Activated CD8-positive, alpha-beta T cell treated with anti-CD3 and anti-CD28 coated beads, Interleukin-2, amount 10 ng/mL, durations not matched to agents 7 days and 5 days (primary cell): Measurements from ENCODE around the gene RIN3. TPM values are rescaled to one million over a fixed set of nuclear protein-coding genes. Genes with fewer than 3 reads are reported as not detected.

Experiments used
- ATAC-seq: fragments of 150-1000 bp; cut with Tn5 transposase; one replicate; pipeline ENCODE4 v1.10.0; 2021; ENCODE audit warnings: moderate library complexity
- CTCF ChIA-PET: fragments of 350-600 bp; sonication (Branson Sonifier 250); formaldehyde crosslinking; loops from one replicate; lab custom pipeline; 2021; ENCODE audit warnings: antibody characterized with exemption; lab: Charles Lee
- POLR2A ChIA-PET: fragments of 350-600 bp; sonication (Branson Sonifier 250); formaldehyde crosslinking; loops from one replicate; lab custom pipeline; 2021; ENCODE audit warnings: antibody characterized with exemption; lab: Charles Lee
- DNase-seq: peaks from one replicate; pipeline ENCODE4 v3.0.0-alpha.2; 2020
- H3K27ac Mint-ChIP-seq: one replicate; pipeline ENCODE4 v1.8.0; 2021; ENCODE audit warnings: mild to moderate bottlenecking, mixed read lengths
- H3K27me3 Mint-ChIP-seq: one replicate; pipeline ENCODE4 v1.8.0; 2021; ENCODE audit warnings: low read depth, mixed read lengths
- H3K36me3 Mint-ChIP-seq: one replicate; pipeline ENCODE4 v1.8.0; 2021; ENCODE audit warnings: low read depth, mixed read lengths
- H3K4me1 Mint-ChIP-seq: one replicate; pipeline ENCODE4 v1.8.0; 2021; ENCODE audit warnings: low read depth, mixed read lengths
- H3K4me3 Mint-ChIP-seq: one replicate; pipeline ENCODE4 v1.8.0; 2021; ENCODE audit warnings: mild to moderate bottlenecking, mixed read lengths
- H3K9me3 Mint-ChIP-seq: one replicate; pipeline ENCODE4 v1.8.0; 2022; ENCODE audit warnings: mixed read lengths; ENCODE audit not compliant: insufficient read depth
- total RNA-seq, 2 experiments: library from RNA; stranded (reverse); gene quantifications; one replicate each; pipeline ENCODE4 v1.2.3, GENCODE V29; 2021

Gene RIN3
- total RNA-seq, 2 experiments from 2014 or later, result 85.6 to 89.0 TPM

- no peaks in the 10 kb centered on the region for H3K9me3 Mint-ChIP-seq
- peak overlapping the region; percentile 93 for H3K27ac Mint-ChIP-seq
- ChIA-PET CTCF (interaction anchor here (1.1 kb wide), 1 partner anchor 9 kb away, joined by 3 read pairs; no protein-coding TSS in a partner anchor), POLR2A (interaction anchor here (1.2 to 1.5 kb wide), 2 partner anchors 10 to 21 kb away, joined by 3 to 5 read pairs; no protein-coding TSS in a partner anchor)
- ATAC-seq (peak; percentile 40), DNase-seq (peak; percentile 49)
- H3K36me3 Mint-ChIP-seq, result peaks cover 26% of the 10 kb centered on the region
- peaks cover 7% of the 10 kb centered on the region for H3K27me3 Mint-ChIP-seq
- peak overlapping the region; percentile 77 for H3K4me3 Mint-ChIP-seq
- peaks cover 58% of the 10 kb centered on the region for H3K4me1 Mint-ChIP-seq
Observed at GRCh38 chr14:92513966-92514843, 624 bp downstream of the RIN3 start.

- ATAC-seq (no peak), DNase-seq (no peak)
- ChIA-PET POLR2A (interaction anchor here (0.9 to 1.9 kb wide), 4 partner anchors 9 to 61 kb away, joined by 3 to 6 read pairs (median 4); no protein-coding TSS in a partner anchor), CTCF (interaction anchor here (1.1 kb wide), 1 partner anchor 9 kb away, joined by 3 read pairs; no protein-coding TSS in a partner anchor)
- Mint-ChIP-seq H3K4me1 (peaks cover 62% of the 10 kb centered on the region), H3K4me3 (peak overlapping the region; percentile 77), H3K9me3 (no peaks in the 10 kb centered on the region), H3K27me3 (peaks cover 3% of the 10 kb centered on the region), H3K36me3 (peaks cover 28% of the 10 kb centered on the region), H3K27ac (peak overlapping the region; percentile 93)
Observed at GRCh38 chr14:92514844-92515514, 1.4 kb downstream of the RIN3 start.

- Mint-ChIP-seq H3K27me3 (peaks cover 3% of the 10 kb centered on the region), H3K9me3 (no peaks in the 10 kb centered on the region), H3K4me3 (peak overlapping the region; percentile 77), H3K4me1 (peaks cover 70% of the 10 kb centered on the region), H3K27ac (peak overlapping the region; percentile 93), H3K36me3 (peaks cover 35% of the 10 kb centered on the region)
- ChIA-PET CTCF (interaction anchor here (1.6 kb wide), 1 partner anchor 10 kb away, joined by 5 read pairs; no protein-coding TSS in a partner anchor), POLR2A (interaction anchor here (0.6 to 1.9 kb wide), 7 partner anchors 8 to 138 kb away, joined by 3 to 6 read pairs (median 4); no protein-coding TSS in a partner anchor)
- ATAC-seq (no peak), DNase-seq (peak; percentile 33)
Observed at GRCh38 chr14:92515546-92516343, 2.2 kb downstream of the RIN3 start.

GRCh38 chr14:92516344-92516965 is 2.9 kb downstream of the RIN3 start:
- ATAC-seq (no peak), DNase-seq (no peak)
- peak overlapping the region; percentile 77 for H3K4me3 Mint-ChIP-seq
- peaks cover 42% of the 10 kb centered on the region for H3K36me3 Mint-ChIP-seq
- H3K27me3 Mint-ChIP-seq, result no peaks in the 10 kb centered on the region
- H3K27ac Mint-ChIP-seq, result peak overlapping the region; percentile 93
- H3K9me3 Mint-ChIP-seq, result no peaks in the 10 kb centered on the region
- POLR2A ChIA-PET, result interaction anchor here (0.8 to 2.2 kb wide), 7 partner anchors 9 to 138 kb away, joined by 3 to 6 read pairs (median 4); no protein-coding TSS in a partner anchor
- peaks cover 77% of the 10 kb centered on the region for H3K4me1 Mint-ChIP-seq
- CTCF ChIA-PET, result interaction anchor here (0.8 to 1.9 kb wide), 5 partner anchors 11 to 170 kb away, joined by 3 to 10 read pairs (median 3); no protein-coding TSS in a partner anchor

- peaks cover 83% of the 10 kb centered on the region for H3K4me1 Mint-ChIP-seq
- H3K36me3 Mint-ChIP-seq, result peaks cover 48% of the 10 kb centered on the region
- DNase-seq (peak; percentile 40), ATAC-seq (peak; percentile 36)
- POLR2A ChIA-PET, result interaction anchor here (0.8 to 2.2 kb wide), 8 partner anchors 9 to 137 kb away, joined by 3 to 6 read pairs (median 4); no protein-coding TSS in a partner anchor
- peak overlapping the region; percentile 77 for H3K4me3 Mint-ChIP-seq
- peak overlapping the region; percentile 93 for H3K27ac Mint-ChIP-seq
- no peaks in the 10 kb centered on the region for H3K27me3 Mint-ChIP-seq
- CTCF ChIA-PET, result interaction anchor here (0.6 to 1.9 kb wide), 7 partner anchors 11 to 169 kb away, joined by 3 to 10 read pairs (median 3); no protein-coding TSS in a partner anchor
- no peaks in the 10 kb centered on the region for H3K9me3 Mint-ChIP-seq
Observed at GRCh38 chr14:92516966-92517506, 3.5 kb downstream of the RIN3 start.

- ATAC-seq (no peak), DNase-seq (no peak)
- H3K36me3 Mint-ChIP-seq, result peaks cover 55% of the 10 kb centered on the region
- ChIA-PET CTCF (interaction anchor here (0.6 to 1.9 kb wide), 5 partner anchors 12 to 48 kb away, joined by 3 to 10 read pairs (median 3); no protein-coding TSS in a partner anchor), POLR2A (interaction anchor here (0.9 to 2.2 kb wide), 3 partner anchors 11 to 13 kb away, joined by 3 to 4 read pairs (median 4); no protein-coding TSS in a partner anchor)
- H3K4me3 Mint-ChIP-seq, result peak overlapping the region; percentile 40
- H3K4me1 Mint-ChIP-seq, result peaks cover 84% of the 10 kb centered on the region
- no peaks in the 10 kb centered on the region for H3K9me3 Mint-ChIP-seq
- H3K27me3 Mint-ChIP-seq, result no peaks in the 10 kb centered on the region
- H3K27ac Mint-ChIP-seq, result peak overlapping the region; percentile 93
Observed at GRCh38 chr14:92517761-92518160, 4.2 kb downstream of the RIN3 start.

- POLR2A ChIA-PET, result interaction anchor here (0.5 to 1.3 kb wide), 5 partner anchors 13 to 58 kb away, joined by 3 to 7 read pairs (median 3); no protein-coding TSS in a partner anchor
- CTCF ChIA-PET, result interaction anchor here (0.6 to 1.2 kb wide), 3 partner anchors 15 to 45 kb away, joined by 3 to 4 read pairs (median 3); no protein-coding TSS in a partner anchor
- DNase-seq, result no peak
- Mint-ChIP-seq H3K27me3 (no peaks in the 10 kb centered on the region), H3K27ac (peak overlapping the region; percentile 93), H3K9me3 (no peaks in the 10 kb centered on the region), H3K4me1 (peaks cover 95% of the 10 kb centered on the region), H3K36me3 (peaks cover 57% of the 10 kb centered on the region), H3K4me3 (peak overlapping the region; percentile 68)
- ATAC-seq, result peak; percentile 25
Observed at GRCh38 chr14:92519246-92520101, 5.9 kb downstream of the RIN3 start.

- CTCF ChIA-PET, result no interaction called here
- peak; percentile 39 for ATAC-seq
- POLR2A ChIA-PET, result no interaction called here
- Mint-ChIP-seq H3K4me1 (peaks cover 97% of the 10 kb centered on the region), H3K36me3 (peaks cover 54% of the 10 kb centered on the region), H3K27me3 (no peaks in the 10 kb centered on the region), H3K4me3 (peak overlapping the region; percentile 68), H3K27ac (peak overlapping the region; percentile 93), H3K9me3 (no peaks in the 10 kb centered on the region)
- peak; percentile 74 for DNase-seq
Observed at GRCh38 chr14:92520102-92521057, 6.8 kb downstream of the RIN3 start.

GRCh38 chr14:92521058-92521415 is 7.5 kb downstream of the RIN3 start:
- H3K27me3 Mint-ChIP-seq, result no peaks in the 10 kb centered on the region
- ChIA-PET POLR2A (no interaction called here), CTCF (no interaction called here)
- peaks cover 96% of the 10 kb centered on the region for H3K4me1 Mint-ChIP-seq
- H3K9me3 Mint-ChIP-seq, result no peaks in the 10 kb centered on the region
- no peak for ATAC-seq
- H3K4me3 Mint-ChIP-seq, result no peak overlapping the region
- H3K27ac Mint-ChIP-seq, result peak overlapping the region; percentile 93
- DNase-seq, result no peak
- peaks cover 49% of the 10 kb centered on the region for H3K36me3 Mint-ChIP-seq
